H1 (cell line): ENCODE data around the gene DLL3. TPM values are rescaled to one million over a fixed set of nuclear protein-coding genes. Genes with fewer than 3 reads are reported as not detected.

ENCODE experiments used
- CBX5 ChIP-seq: fragments of 300-800, 300-1000 bp; sonication (generic); IDR thresholded peaks from 2 replicates; pipeline ENCODE4 v1.7.1; 2016; ENCODE audit warnings: antibody characterized with exemption, low read length, low read depth
- CHD2 ChIP-seq: IDR thresholded peaks from 2 replicates; pipeline ENCODE4 v1.6.1; 2012; ENCODE audit warnings: low read length, improper control_type of control experiment
- CTBP2 ChIP-seq: IDR thresholded peaks from 2 replicates; pipeline ENCODE4 v1.7.0; 2011; ENCODE audit warnings: borderline replicate concordance, mild to moderate bottlenecking, moderate library complexity, mixed read lengths, low read length; ENCODE audit not compliant: insufficient read depth, insufficient read length
- GABPA ChIP-seq: IDR thresholded peaks from 2 replicates; pipeline ENCODE4 v1.6.1; 2011; ENCODE audit warnings: mild to moderate bottlenecking, low read length, moderate library complexity, borderline replicate concordance; ENCODE audit not compliant: insufficient read depth
- KDM4A ChIP-seq: IDR thresholded peaks from one replicate; pipeline ENCODE4 v1.7.1; 2012; ENCODE audit warnings: low read depth, mild to moderate bottlenecking, moderate library complexity, low read length, inconsistent platforms; ENCODE audit not compliant: severe bottlenecking
- NANOG ChIP-seq: IDR thresholded peaks from 2 replicates; pipeline ENCODE4 v1.6.1; 2011; ENCODE audit warnings: low read length, low read depth, mild to moderate bottlenecking, inconsistent platforms; ENCODE audit not compliant: insufficient read depth, poor library complexity, severe bottlenecking
- PHF8 ChIP-seq: fragments of 200-600 bp; sonication (generic); conservative IDR thresholded peaks from 2 replicates; pipeline ENCODE4 v1.7.1; 2012; ENCODE audit warnings: low read depth, mild to moderate bottlenecking, inconsistent platforms, low read length, moderate library complexity
- POLR2AphosphoS5 ChIP-seq: IDR thresholded peaks from 2 replicates; pipeline ENCODE4 v1.6.1; 2011; ENCODE audit warnings: low read depth, low read length
- RBBP5 ChIP-seq: IDR thresholded peaks from 2 replicates; pipeline ENCODE4 v1.7.1; 2012; ENCODE audit warnings: low read depth, mild to moderate bottlenecking, inconsistent platforms, low read length, moderate library complexity, borderline replicate concordance
- SRF ChIP-seq: IDR thresholded peaks from 2 replicates; pipeline ENCODE4 v1.6.1; 2011; ENCODE audit warnings: mild to moderate bottlenecking, low read depth, low read length, moderate library complexity
- TCF12 ChIP-seq: IDR thresholded peaks from 2 replicates; pipeline ENCODE4 v1.6.1; 2011; ENCODE audit warnings: low read depth, mild to moderate bottlenecking, low read length
- TEAD4 ChIP-seq: IDR thresholded peaks from 2 replicates; pipeline ENCODE4 v1.6.1; 2012; ENCODE audit warnings: low read depth, low read length, inconsistent platforms, mixed read lengths
- YY1 ChIP-seq: IDR thresholded peaks from 2 replicates; pipeline ENCODE4 v1.6.1; 2011; ENCODE audit warnings: low read depth, mild to moderate bottlenecking, low read length
- polyA plus RNA-seq, 7 experiments: library from polyadenylated mRNA; depleted of rRNA in 3 of 7; stranded (reverse) in 5 of 7; unstranded in 2 of 7; fragments of >200 nt in 5 of 7; fragments of 200-250 nt in 2 of 7; gene quantifications; 1 replicate in 5 of 7; 2 replicates in 1 of 7; 4 replicates in 1 of 7; pipeline versions ENCODE4 v1.2.1 to v1.2.3, GENCODE V29; 2011 to 2013; ENCODE audit warnings: missing spikeins in 2 of 7, mixed read lengths in 2 of 7
- total RNA-seq: library from RNA; stranded (reverse); fragmentation: NEBNext Ultra II Directional; extraction: Animal tissue kit (Norgen Biotek cat#: 25700); gene quantifications from 2 replicates; pipeline ENCODE4 v1.2.1, GENCODE V29; 2021
- TF ChIP-seq, protein P1 (sequence below): IDR thresholded peaks from 2 replicates; pipeline ENCODE4 v1.6.1; 2012; ENCODE audit warnings: inconsistent platforms

Gene DLL3
- total and polyA plus RNA-seq, 2 of the 8 experiments (the other 6 are each of a cell fraction or from before 2014, with no cell fraction given) = 12.2 to 13.8 TPM

DNA sequence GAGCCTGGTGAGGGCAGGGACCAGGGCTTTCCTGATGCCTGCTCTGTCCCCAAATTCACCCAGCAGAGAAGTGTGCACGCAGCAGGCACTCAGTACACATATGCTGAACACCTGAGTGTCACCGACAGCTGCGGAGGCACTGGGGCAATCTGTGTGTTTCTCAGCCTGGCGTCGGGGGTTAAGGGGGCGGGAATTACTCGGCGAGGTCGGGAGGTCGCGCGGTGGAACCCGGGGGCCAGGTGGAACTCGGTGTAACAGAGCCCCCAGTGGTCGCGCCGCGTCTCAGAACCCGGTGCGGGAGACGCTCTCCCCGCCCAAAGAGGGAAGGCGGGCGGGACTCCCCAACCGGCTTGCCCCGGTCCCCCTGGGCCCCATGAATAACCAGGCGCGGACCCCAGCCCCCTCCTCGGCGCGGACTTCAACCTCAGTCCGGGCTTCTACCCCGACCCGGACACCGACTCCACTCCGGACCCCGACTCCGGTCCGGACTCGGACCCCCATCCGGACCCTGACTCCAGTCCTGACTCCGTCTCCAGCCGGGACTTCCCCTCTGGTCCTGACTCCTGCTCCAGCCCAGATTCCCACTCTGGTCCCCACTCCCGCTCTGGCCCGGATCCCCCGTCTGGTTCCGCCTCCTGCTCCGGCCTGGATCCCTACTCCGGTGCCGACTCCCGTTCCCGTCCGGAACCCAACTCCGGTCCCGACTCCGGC is 16.2 kb downstream of the DLL3 start, which contains the start of gene SELENOV (continued):
- TF ChIP-seq, protein P1, sequence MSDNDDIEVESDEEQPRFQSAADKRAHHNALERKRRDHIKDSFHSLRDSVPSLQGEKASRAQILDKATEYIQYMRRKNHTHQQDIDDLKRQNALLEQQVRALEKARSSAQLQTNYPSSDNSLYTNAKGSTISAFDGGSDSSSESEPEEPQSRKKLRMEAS = peak; percentile 25; the same call in 1 of the 2 replicates
- no peak for TF ChIP-seq POLR2AphosphoS5
- TF ChIP-seq CBX5 = no peak
- no peak for TF ChIP-seq TCF12
- TF ChIP-seq KDM4A = peak; percentile 82
- peak; percentile 73; the same call in 1 of the 2 replicates for TF ChIP-seq GABPA
- no peak for TF ChIP-seq NANOG
- TF ChIP-seq PHF8 = peak; percentile 44; the same call in 1 of the 2 replicates
- peak; percentile 52; the same call in 1 of the 2 replicates for TF ChIP-seq CHD2
- TF ChIP-seq CTBP2 = peak; percentile 41
- no peak for TF ChIP-seq YY1
- TF ChIP-seq TEAD4 = peak; percentile 19; the same call in 1 of the 2 replicates
- TF ChIP-seq RBBP5 = peak; percentile 71
- TF ChIP-seq SRF = no peak
